SK-N-SH treated with all-trans-retinoic acid at 6 μM for 48 hours (cell line): ENCODE results near the gene PILRA.
A peak's percentile ranks its signal among the peaks of the same experiment; 100 is the strongest.

Source experiments
- ATAC-seq: fragments of 200-7000 bp; cut with Tn5 transposase; 3 replicates; pipeline ENCODE4 v1.9.1; 2020; ENCODE audit warnings: mild to moderate bottlenecking, moderate library complexity
- BACH2 ChIP-seq: fragments of 250-450 bp; sonication (Bioruptor Pico); IDR thresholded peaks from 2 replicates; pipeline ENCODE4 v1.9.0; 2021; ENCODE audit warnings: mild to moderate bottlenecking, borderline replicate concordance
- CSDC2 ChIP-seq: fragments of 250-450 bp; sonication (Bioruptor Pico); IDR thresholded peaks from 2 replicates; pipeline ENCODE4 v1.5.0; 2020; ENCODE audit warnings: mild to moderate bottlenecking, moderate library complexity
- CSRNP3 ChIP-seq: fragments of 250-450 bp; sonication (Bioruptor Pico); IDR thresholded peaks from 2 replicates; pipeline ENCODE4 v1.5.1; 2021; ENCODE audit warnings: mild to moderate bottlenecking, moderate library complexity
- ESRRG ChIP-seq: fragments of 250-450 bp; sonication (Bioruptor Pico); IDR thresholded peaks from 2 replicates; pipeline ENCODE4 v1.6.1; 2021; ENCODE audit warnings: mild to moderate bottlenecking
- GLIS3 ChIP-seq: fragments of 250-450 bp; sonication (Bioruptor Pico); IDR thresholded peaks from 2 replicates; pipeline ENCODE4 v1.5.0; 2020; ENCODE audit warnings: mild to moderate bottlenecking, moderate library complexity
- ISL1 ChIP-seq: fragments of 250-450 bp; sonication (Bioruptor Pico); IDR thresholded peaks from 2 replicates; pipeline ENCODE4 v2.1.2; 2022; ENCODE audit warnings: mild to moderate bottlenecking, moderate library complexity
- OSR1 ChIP-seq: fragments of 250-450 bp; sonication (Bioruptor Pico); IDR thresholded peaks from 2 replicates; pipeline ENCODE4 v1.8.0; 2022; ENCODE audit warnings: moderate library complexity, mild to moderate bottlenecking, inconsistent platforms
- POU6F1 ChIP-seq: fragments of 250-450 bp; sonication (Bioruptor Pico); IDR thresholded peaks from 2 replicates; pipeline ENCODE4 v1.8.0; 2021; ENCODE audit warnings: low read depth, mild to moderate bottlenecking, moderate library complexity, borderline replicate concordance
- PPARA ChIP-seq: fragments of 250-450 bp; sonication (Bioruptor Pico); IDR thresholded peaks from 2 replicates; pipeline ENCODE4 v1.5.0; 2020; ENCODE audit warnings: mild to moderate bottlenecking, borderline replicate concordance
- SNAI2 ChIP-seq: fragments of 250-450 bp; sonication (Bioruptor Pico); IDR thresholded peaks from 2 replicates; pipeline ENCODE4 v1.5.0; 2020; ENCODE audit warnings: mild to moderate bottlenecking, moderate library complexity
- TCF4 ChIP-seq: fragments of 250-450 bp; sonication (Bioruptor Pico); IDR thresholded peaks from 2 replicates; pipeline ENCODE4 v1.8.0; 2021; ENCODE audit warnings: mild to moderate bottlenecking, moderate library complexity, borderline replicate concordance
- TSHZ2 ChIP-seq: fragments of 250-450 bp; sonication (Bioruptor Pico); IDR thresholded peaks from 2 replicates; pipeline ENCODE4 v1.5.0; 2020; ENCODE audit warnings: mild to moderate bottlenecking, moderate library complexity
- ZC3H10 ChIP-seq: fragments of 250-450 bp; sonication (Bioruptor Pico); IDR thresholded peaks from 2 replicates; pipeline ENCODE4 v1.5.1; 2021; ENCODE audit warnings: mild to moderate bottlenecking, moderate library complexity
- ZFP3 ChIP-seq: fragments of 250-450 bp; sonication (Bioruptor Pico); IDR thresholded peaks from 2 replicates; pipeline ENCODE4 v1.5.0; 2020; ENCODE audit warnings: mild to moderate bottlenecking, moderate library complexity
- ZFP30 ChIP-seq: fragments of 450-650 bp; formaldehyde crosslinking; IDR thresholded peaks from 2 replicates; pipeline ENCODE4 v1.5.0; 2022; ENCODE audit warnings: mild to moderate bottlenecking, moderate library complexity
- ZNF565 ChIP-seq: fragments of 450-650 bp; formaldehyde crosslinking; conservative IDR thresholded peaks from 2 replicates; pipeline ENCODE4 v1.5.0; 2020; ENCODE audit warnings: low read depth, mild to moderate bottlenecking, moderate library complexity
- ZNF70 ChIP-seq: fragments of 450-650 bp; formaldehyde crosslinking; IDR thresholded peaks from 2 replicates; pipeline ENCODE4 v1.5.0; 2020; ENCODE audit warnings: mild to moderate bottlenecking, moderate library complexity
- ZNF8 ChIP-seq: fragments of 450-650 bp; formaldehyde crosslinking; IDR thresholded peaks from 2 replicates; pipeline ENCODE4 v1.5.0; 2020; ENCODE audit warnings: mild to moderate bottlenecking, moderate library complexity
- TF ChIP-seq, protein P1 (sequence below): fragments of 250-450 bp; sonication (Bioruptor Pico); IDR thresholded peaks from 2 replicates; pipeline ENCODE4 v1.5.1; 2020; ENCODE audit warnings: low read depth, mild to moderate bottlenecking, moderate library complexity

Gene PILRA

DNA sequence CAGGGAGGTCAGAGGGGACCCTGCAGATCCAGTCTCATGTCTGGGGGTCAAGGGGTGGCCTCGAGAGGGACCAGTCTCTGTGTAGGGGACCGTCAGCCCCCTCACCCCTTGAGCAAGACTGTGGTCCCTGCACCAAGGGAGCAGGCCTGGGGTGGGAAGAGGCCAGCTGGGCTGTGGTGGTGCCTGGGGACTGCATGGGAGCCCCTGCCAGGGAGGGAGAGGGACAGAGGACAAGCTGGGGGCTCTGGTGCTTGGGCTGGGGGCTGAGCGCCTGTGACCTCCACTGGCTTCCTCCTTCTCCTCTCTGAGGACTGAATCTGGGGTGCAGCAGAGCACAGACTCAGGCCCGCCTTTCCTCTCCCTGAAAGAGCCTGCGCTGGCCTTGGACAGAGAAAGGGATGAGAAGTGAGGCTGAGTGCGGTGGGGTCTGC lies 16.1 kb upstream of the PILRA start (continued):
- TF ChIP-seq ZNF70 (CRISPR knock-in tag) = no peak
- TF ChIP-seq ZNF565 = no peak
- TF ChIP-seq ESRRG = no peak

DNA sequence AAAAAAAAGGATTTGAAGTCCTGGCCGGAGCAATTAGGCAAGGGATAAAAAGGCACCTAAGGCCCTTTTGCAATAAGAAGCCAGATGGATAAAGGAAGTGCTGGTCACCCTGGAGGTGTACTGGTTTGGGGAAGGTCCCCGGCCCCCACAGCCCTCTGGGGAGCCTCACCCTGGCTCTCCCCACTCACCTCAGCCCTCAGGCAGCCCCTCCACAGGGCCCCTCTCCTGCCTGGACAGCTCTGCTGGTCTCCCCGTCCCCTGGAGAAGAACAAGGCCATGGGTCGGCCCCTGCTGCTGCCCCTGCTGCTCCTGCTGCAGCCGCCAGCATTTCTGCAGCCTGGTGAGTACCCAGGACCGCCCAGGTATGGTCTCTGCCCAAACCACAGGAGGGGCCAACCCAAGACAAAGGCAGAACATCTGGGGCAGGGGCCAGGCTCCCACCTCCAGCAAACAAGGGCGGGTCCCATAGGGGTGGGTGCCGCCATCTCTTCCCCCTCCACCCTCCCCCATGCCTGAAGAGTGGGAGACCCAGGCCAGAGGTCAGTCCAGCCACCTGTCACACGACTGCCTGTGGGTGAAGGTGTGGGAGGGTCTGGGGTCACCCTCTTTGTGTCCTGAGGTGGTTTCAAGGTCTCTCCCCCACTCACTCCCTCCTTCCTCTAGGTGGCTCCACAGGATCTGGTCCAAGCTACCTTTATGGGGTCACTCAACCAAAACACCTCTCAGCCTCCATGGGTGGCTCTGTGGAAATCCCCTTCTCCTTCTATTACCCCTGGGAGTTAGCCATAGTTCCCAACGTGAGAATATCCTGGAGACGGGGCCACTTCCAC lies 15.0 kb upstream of the PILRA start, which contains the start of gene PILRB:
Gene PILRB, plus strand, starts transcription at position 91 of the 830 bp plus-strand sequence. Its CDS starts 186 bp downstream, at position 277.
- ATAC-seq = 0 out of 3 replicates have a peak, but pooled peaks have one; percentile 4
- TF ChIP-seq ZNF565 (no peak), ZC3H10 (CRISPR knock-in tag) (no peak), ZFP30 (CRISPR knock-in tag) (no peak), TCF4 (no peak), CSRNP3 (CRISPR knock-in tag) (no peak), ZNF70 (CRISPR knock-in tag) (no peak), POU6F1 (no peak), BACH2 (no peak), OSR1 (CRISPR knock-in tag) (no peak), TSHZ2 (CRISPR knock-in tag) (no peak), CSDC2 (CRISPR knock-in tag) (no peak), ESRRG (no peak)
- TF ChIP-seq, protein P1, sequence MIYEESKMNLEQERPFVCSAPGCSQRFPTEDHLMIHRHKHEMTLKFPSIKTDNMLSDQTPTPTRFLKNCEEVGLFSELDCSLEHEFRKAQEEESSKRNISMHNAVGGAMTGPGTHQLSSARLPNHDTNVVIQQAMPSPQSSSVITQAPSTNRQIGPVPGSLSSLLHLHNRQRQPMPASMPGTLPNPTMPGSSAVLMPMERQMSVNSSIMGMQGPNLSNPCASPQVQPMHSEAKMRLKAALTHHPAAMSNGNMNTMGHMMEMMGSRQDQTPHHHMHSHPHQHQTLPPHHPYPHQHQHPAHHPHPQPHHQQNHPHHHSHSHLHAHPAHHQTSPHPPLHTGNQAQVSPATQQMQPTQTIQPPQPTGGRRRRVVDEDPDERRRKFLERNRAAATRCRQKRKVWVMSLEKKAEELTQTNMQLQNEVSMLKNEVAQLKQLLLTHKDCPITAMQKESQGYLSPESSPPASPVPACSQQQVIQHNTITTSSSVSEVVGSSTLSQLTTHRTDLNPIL = no peak

DNA sequence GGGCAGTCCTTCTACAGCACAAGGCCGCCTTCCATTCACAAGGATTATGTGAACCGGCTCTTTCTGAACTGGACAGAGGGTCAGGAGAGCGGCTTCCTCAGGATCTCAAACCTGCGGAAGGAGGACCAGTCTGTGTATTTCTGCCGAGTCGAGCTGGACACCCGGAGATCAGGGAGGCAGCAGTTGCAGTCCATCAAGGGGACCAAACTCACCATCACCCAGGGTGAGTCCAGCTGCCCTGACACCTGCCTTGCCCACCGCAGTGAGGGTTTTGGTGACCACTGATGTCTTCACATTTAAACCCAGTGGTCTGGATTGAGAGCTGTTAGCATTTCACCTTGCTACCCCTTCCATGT lies 14.5 kb upstream of the PILRA start:
- TF ChIP-seq OSR1 (CRISPR knock-in tag) (no peak), GLIS3 (no peak), SNAI2 (no peak), PPARA (CRISPR knock-in tag) (no peak), ZNF8 (no peak), ISL1 (CRISPR knock-in tag) (no peak), BACH2 (no peak), POU6F1 (no peak), ZFP3 (no peak), CSRNP3 (CRISPR knock-in tag) (no peak)
- TF ChIP-seq, protein P1 = no peak
- TF ChIP-seq, all 23 proteins: peak for 0
- ATAC-seq = no peak
